NCI-H2196 treated with DMSO at 0.1 percent for 48 hours (cell line): Measurements from ENCODE around the gene HP1BP3.

Experiments used
- DNase-seq: peaks from one replicate; lab custom pipeline; 2025; ENCODE audit not compliant: unreplicated experiment; lab: John Stamatoyannopoulos, UW

HP1BP3 gene

DNA sequence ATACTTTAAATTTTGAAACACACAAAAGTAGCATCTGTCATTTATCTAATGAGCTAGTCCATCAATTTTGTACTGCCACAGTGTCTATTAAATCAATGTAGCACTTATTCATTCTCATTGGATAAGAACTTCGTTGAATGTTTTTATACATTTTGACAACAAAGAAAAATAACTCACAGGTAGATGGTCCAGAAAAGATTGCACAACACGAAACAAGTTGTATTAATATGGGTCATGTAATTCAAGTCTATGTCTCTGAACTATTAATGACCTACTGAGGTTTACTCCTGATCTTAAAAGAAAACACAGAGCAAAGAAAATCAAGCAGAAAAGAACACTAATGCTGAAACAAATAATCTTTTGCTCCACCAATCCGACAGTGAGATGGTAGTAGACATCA, 15.3 kb downstream of the HP1BP3 start:
- no peak for DNase-seq

DNA sequence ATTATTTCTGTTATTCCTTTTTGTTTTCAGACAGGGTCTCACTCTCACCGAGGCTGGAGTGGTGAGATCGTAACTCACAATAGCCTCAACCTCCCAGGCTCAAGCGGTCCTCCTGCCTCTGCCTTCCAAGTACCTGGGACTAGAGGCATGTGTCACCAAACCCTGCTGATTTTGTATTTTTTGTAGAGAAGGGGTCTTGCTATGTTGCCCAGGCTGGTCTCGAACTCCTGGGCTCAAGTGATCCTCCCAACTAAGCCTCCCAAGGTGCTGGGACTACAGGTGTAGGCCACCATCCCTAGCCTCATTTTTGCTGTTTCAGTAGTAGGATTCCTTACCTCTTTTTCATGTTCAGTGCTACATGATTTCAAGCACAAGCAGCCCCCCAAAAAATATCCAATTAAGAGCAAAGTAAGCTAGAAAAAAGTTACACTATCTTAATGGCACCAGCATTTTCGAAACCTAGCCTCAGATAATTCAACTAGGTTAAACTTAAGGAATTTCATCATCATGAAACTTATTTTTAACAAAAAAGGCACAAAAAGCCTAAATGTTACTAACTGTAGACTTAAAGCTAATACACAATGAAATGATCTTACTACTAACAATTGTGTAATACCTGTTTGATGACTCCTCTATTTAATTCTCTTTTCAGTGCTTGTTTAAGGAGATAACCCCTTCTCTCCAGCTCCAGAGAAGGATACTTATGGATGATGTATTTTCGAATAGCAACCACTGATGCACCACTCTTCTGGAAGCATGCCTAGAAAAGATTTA, 16.6 kb downstream of the HP1BP3 start:
- no peak for DNase-seq

GRCh38 chr1:20767271-20767670, 19.8 kb downstream of the HP1BP3 start:
- DNase-seq, result no peak

DNA sequence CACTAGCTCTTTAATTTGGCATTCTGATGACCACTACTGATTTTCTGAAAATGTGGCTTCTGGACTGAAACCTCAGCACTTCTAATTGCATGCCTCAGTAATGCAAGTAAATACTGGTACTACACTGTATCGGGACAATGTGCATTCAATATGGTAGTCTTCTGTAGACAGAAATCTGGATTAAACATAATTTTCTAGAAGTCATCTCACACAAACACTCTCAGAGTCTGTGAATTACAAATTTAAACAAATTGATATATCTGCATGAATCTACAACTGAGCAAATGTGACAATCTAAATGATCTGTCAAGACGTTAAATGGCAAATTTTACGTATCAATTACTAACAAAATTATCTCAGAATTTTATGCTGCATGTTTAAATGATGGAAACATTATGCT, 23.7 kb downstream of the HP1BP3 start:
- DNase-seq, result no peak

- no peak for DNase-seq
Observed at GRCh38 chr1:20760322-20760721, 26.8 kb downstream of the HP1BP3 start.

DNA sequence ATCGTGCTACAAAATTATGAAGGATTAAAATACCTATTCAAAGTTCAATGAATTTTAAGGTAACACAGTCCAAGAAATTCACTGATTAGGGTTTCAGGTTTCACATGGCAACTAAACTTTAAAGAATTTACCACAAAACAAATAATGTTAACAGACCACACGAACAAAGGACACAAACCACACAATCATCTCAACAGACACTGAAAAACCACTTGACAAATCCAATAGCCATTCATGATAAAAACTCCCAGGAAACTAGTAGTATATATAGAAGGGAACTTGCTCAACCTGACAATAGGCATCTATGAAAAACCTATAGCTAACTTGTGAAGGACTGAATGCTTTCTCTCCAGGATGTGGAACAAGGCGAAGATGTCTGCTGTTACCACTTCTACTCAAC, 33.5 kb downstream of the HP1BP3 start:
- DNase-seq, result no peak

DNA sequence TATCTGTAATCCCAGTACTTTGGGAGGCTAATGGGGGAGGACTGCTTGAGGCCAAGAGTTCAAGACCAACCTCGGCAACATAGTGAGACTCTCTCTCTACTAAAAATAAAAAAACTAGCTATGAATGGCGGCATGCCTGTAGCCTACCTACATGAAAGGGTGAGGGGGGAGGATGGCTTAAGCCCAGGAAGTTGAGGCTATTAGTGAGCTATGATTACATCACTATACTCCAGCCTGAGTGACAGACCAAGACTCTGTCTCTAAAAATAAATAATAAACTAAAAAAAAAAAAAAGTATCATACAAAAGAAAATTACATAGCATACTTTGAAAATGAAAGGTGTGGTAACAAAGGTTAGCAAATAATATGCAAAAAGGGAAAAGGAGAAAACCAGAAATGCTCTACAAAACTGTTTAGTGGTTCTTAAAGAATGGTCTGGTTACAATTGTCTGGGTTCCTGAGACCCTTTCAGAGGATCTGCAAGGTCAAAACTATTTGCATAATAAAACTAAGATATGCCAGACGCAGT, 35.6 kb downstream of the HP1BP3 start:
- no peak for DNase-seq

- DNase-seq, result no peak
Observed at GRCh38 chr1:20742671-20743070, 44.4 kb downstream of the HP1BP3 start.

GRCh38 chr1:20740781-20741180, 46.3 kb downstream of the HP1BP3 start:
- DNase-seq, result no peak

- DNase-seq, result no peak
Observed at GRCh38 chr1:20739225-20739624, 47.9 kb downstream of the HP1BP3 start.

DNA sequence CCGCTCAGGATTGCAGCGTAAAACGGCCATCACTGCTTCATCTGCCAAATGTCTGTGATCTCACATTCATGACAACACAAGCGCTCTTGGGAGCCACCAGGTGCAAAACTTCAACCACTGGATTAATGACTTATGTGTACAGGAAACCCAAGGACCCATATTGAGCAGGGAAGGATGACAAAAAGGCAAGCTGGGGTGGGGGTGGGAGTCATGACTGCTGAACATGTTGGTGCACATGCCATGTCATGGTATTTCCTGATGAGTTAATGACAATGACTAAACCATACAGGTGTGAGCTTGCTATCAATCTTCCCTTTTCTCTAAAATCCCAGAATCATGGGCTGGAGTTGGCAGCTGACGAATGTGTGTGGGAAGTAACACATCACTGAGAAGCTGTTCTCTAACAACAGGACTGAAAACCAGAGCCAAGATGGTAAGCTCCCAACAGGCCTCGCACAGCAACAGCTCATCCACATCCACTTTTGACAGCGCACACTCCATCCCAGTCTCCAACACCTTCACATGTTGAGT, 51.5 kb downstream of the HP1BP3 start:
- DNase-seq, result no peak

GRCh38 chr1:20733360-20733975, 53.6 kb downstream of the HP1BP3 start:
- DNase-seq, result no peak

DNA sequence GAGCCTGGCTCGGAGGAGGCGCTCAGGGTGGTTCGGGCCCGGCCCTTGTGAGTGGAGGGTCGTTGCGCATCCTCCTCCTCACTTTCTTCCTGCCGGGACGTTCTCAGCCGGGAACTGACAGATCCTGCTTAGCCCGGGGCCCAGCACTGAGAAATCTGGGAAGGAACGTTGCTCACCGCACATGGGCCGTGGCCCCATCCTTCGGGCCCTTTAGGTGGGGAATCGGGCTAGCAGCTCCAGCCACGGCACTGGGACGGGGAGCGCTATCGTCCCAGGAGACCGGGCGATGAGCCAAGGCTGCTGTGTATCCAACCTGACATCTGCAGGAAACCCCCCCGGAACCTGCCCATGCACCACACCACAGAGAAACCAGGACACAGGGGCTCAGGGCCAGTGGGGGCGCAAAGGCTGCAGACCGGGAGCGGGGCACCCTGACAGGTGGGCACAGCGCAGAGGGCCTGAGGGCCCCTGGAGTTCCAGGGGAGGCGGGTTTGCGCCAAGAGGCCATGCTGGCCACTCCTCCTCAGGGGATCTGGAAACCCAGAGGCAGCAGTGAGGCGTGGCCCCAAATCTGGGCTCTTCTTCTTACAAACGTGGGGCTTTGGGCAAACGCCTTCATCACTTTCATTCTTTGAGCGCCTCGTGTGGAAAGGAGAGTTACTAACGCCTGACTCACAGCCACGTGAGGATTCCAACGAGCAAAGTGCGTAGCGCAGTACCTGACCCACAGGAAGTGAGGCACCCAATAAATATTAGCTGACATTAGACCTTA, 54.3 kb downstream of the HP1BP3 start, which contains the start of gene SH2D5:
TSS of gene SH2D5 (minus strand) at position 116 of the 772 bp plus-strand sequence. CDS start 4,659 bp downstream, outside the sequence.
- DNase-seq, result peak; percentile 65

DNA sequence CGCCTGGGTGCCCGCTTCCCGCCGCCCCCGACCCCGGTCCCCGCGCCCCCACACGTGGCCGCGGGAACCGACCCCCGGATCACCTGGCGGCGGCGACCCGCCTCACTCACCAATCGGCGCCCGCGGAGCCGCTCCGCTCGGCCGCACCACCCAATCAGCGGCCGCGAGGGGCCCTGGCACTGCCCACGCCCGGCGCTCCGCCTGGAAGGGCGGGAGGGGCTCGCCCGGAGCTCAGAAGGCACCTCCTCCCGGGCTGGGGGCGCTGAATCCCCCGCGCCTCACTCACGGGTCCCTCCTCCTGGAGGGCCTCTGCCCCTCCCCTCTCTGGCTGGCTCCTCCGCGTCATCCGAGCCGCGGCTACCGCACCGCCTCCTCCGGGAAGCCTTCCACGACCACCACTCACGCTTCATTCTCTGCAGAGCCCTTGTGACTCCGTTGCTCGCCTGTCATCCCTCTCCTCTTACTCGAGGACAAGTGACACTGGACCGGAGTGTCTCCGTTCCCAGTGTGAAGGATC, 55.0 kb downstream of the HP1BP3 start:
- peak; percentile 35 for DNase-seq

GRCh38 chr1:20731057-20731991, 55.8 kb downstream of the HP1BP3 start:
- DNase-seq, result no peak

DNA sequence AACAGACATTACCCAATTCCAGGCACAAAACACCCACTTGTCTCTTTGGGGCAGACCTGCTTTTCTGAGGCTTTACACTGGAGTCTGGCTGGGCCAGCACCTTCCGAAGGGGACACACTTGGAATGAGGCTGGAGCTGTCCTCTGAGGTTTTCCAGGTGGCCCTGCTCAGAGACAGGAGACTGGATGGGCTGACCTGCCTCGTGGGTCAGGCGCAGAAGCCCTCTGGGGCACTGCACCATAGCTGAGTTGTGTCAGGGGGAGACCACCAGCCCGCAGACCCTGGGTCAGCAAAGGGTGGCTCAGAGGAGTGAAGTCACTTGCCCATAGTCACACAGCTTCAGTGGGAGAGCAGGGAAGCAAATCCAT, 56.4 kb downstream of the HP1BP3 start:
- DNase-seq, result no peak

- DNase-seq, result no peak
Observed at GRCh38 chr1:20729990-20730689, 57.0 kb downstream of the HP1BP3 start.

DNA sequence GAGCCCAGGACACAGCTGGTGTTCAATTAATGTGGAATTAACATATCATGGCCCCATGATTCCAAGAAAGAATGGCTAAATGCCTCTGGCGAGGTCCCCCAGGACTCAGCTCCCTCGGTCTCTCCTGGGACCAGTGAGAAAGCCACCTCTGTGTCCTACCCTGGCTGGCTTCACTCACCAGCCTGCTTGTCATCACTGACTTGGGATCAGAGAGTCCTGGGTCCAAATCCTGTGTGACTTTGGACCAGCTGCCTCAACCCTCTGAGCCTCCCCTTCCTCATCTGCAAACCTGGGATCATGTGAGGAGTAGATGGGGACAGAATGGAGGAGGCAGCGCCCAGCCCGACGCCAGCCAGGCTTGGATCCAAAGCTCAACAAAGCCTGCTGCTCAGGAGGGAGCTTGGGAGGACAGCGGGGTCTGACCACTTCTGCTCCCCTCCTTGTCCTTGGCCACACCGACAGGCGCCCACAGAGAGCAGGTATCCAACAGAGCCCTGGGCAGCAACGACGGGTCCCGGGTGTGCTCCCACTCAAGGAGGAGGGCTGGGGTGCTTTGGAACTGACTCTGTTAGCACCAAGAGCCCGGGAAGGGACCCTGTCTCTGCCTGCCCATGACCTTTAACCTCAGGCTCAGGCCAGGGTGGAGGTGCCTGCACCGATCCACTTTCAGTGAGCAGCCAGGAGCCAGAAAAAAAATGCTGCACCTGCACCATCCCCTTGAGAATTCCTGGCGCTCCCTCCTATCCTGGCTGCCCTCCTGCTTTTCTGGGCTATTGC, 57.8 kb downstream of the HP1BP3 start:
- no peak for DNase-seq
